Measurements from ENCODE around the gene ALG12. TPM values are rescaled to one million over a fixed set of nuclear protein-coding genes. Genes with fewer than 3 reads are reported as not detected.

ALG12 gene
- total and polyA plus RNA-seq, 2 of the 8 experiments (the other 6 are each of a cell fraction or from before 2014, with no cell fraction given): 13.4 to 22.5 TPM

DNA sequence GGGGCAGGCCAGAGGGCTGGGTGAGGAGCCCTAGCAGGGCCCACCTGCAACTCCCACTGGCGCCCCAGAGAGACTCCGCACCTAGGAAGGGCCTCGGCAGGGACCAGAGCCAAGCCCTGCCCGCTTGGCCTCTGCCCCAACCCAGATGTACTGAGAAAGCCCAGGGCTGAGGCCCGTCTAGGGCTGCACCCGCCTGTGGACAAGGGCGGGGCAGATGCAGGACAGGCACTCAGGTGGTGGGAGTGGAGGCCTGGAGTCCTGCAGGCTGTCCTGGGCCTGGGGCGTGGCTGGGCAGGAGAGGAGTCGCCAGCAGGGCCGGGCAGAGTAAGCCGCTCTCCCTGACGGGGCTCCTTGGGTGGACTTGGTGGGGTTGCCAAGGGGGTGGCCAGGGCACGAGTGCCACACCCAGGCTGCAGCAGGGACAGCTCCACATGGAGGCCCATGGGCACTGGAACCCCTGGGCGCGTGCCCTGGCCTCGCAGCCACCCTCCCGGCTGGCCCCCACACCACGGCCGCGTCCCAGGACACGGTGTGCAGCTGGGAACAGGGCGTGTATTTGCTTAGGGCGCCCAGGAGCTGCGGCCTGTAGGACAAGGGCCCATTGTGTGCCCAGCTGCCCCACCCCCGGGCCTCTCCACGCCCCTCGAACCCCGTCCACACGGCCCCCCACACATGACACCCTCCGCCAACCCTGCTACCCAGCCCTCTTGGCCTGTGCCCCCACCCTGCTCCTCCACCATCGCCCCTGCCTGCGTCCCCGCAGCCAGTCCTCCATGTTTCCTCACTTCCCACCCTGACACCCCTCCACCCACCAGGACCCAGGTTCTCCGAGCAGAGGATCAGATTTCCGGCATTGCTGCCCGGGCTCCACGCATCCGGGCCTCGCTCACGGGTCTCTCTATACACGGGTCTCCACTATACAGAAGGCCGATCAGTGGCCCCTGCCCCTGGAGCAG, 31.0 kb upstream of the ALG12 start:
- Histone ChIP-seq H2BK120ac (replicated peaks; ENCODE audit: low read depth, low read length) (no peak overlapping the region), H3K4me3 (ENCODE audit: extremely low read depth in 1 of 4, insufficient read depth in 2 of 4, low read depth in 3 of 4, low read length in 4 of 4) (no peak overlapping the region), H3K23me2 (ENCODE audit: low read depth, low read length) (no peaks in the 10 kb centered on the region), H3K23ac (ENCODE audit: insufficient read length) (no peak overlapping the region), H2BK15ac (ENCODE audit: low read length) (peak overlapping the region; percentile 29; the same call in 1 of the 2 replicates), H4K8ac (ENCODE audit: extremely low read depth, insufficient read depth, low read length) (no peak overlapping the region), H3K9me3 (ENCODE audit: insufficient read depth in 2 of 2, low read depth in 1 of 2, low read length in 1 of 2) (no peaks in the 10 kb centered on the region), H3K36me3 (ENCODE audit: control insufficient read depth in 2 of 4, insufficient read depth in 4 of 4, low read length in 3 of 4) (no peaks in the 10 kb centered on the region), H3K14ac (ENCODE audit: insufficient read length) (no peak overlapping the region), H2AK5ac (ENCODE audit: low read depth, low read length) (no peak overlapping the region), H2BK5ac (ENCODE audit: low read depth, low read length) (peak overlapping the region; percentile 60; the same call in 1 of the 2 replicates), H3K79me1 (ENCODE audit: low read depth, low read length) (no peaks in the 10 kb centered on the region), H3K18ac (ENCODE audit: extremely low read depth, low read length) (no peak overlapping the region), H2BK20ac (ENCODE audit: low read length) (no peak overlapping the region), H3K9ac (replicated peaks in 1 of 4; ENCODE audit: extremely low read depth in 1 of 4, low read depth in 3 of 4, low read length in 3 of 4) (no peak overlapping the region), H3K27me3 (replicated peaks in 1 of 4; ENCODE audit: control insufficient read depth in 3 of 4, extremely low read depth in 1 of 4, insufficient read depth in 3 of 4, low read length in 3 of 4) (no peaks in the 10 kb centered on the region), H3K4me2 (ENCODE audit: insufficient read depth in 1 of 2, low read depth in 2 of 2, low read length in 2 of 2) (no peak overlapping the region), H4K20me1 (replicated peaks in 1 of 2; ENCODE audit: control insufficient read depth in 1 of 2, insufficient read depth in 2 of 2, low read length in 2 of 2) (peaks cover 0 to 2% of the 10 kb centered on the region in 2 experiments), H2BK12ac (ENCODE audit: low read depth, low read length) (no peak overlapping the region), H2AFZ (ENCODE audit: low read length) (no peak overlapping the region), H3K4me1 (replicated peaks in 1 of 4; ENCODE audit: control insufficient read depth in 3 of 4, insufficient read depth in 4 of 4, low read length in 3 of 4) (peaks cover 0 to 32% (median 17%) of the 10 kb centered on the region in 4 experiments; a peak in 5 of 7 replicates), H3K79me2 (ENCODE audit: control insufficient read depth in 1 of 2, insufficient read depth in 2 of 2, low read length in 2 of 2) (no peaks in the 10 kb centered on the region), H3K27ac (ENCODE audit: low read depth, low read length) (no peak overlapping the region), H3K56ac (replicated peaks; ENCODE audit: insufficient read length, low read depth, low read length) (no peak overlapping the region), H4K5ac (ENCODE audit: insufficient read length, low read depth, low read length) (no peak overlapping the region), H4K91ac (replicated peaks; ENCODE audit: insufficient read length, low read length) (no peak overlapping the region), H3K4ac (replicated peaks; ENCODE audit: insufficient read length, low read depth, low read length) (no peak overlapping the region)
- ChIA-PET POLR2A (ENCODE audit: partially characterized antibody) (interaction anchor here (2.3 kb wide), 1 partner anchor 10 kb away, joined by 7 read pairs; no protein-coding TSS in a partner anchor), CTCF (ENCODE audit: partially characterized antibody) (interaction anchor here (0.8 to 1.5 kb wide), 2 partner anchors 27 to 81 kb away, joined by 4 read pairs; no protein-coding TSS in a partner anchor)
- FAIRE-seq (no peak), DNase-seq (ENCODE audit: low read depth in 1 of 2, low spot score in 2 of 2) (no peak)
- 86% methylated on average over 28 of the region's 42 CpGs; no CpG with 5 or more reads in 1 of the 2 experiments for WGBS, 2 experiments (ENCODE audit: extremely low coverage in 1 of 2, insufficient coverage in 1 of 2, insufficient read length in 1 of 2, insufficient replicate concordance in 2 of 2, low coverage in 1 of 2, low lambda C conversion rate in 2 of 2, missing lambda C conversion rate in 1 of 2)
- no peak for TF ChIP-seq SIN3A (conservative IDR thresholded peaks at IDR 0.05 in 1 of 2, IDR thresholded peaks at IDR 0.05 in 1 of 2; ENCODE audit: low read depth in 1 of 2, low read length in 2 of 2)
- TF ChIP-seq KDM1A (IDR thresholded peaks at IDR 0.05; ENCODE audit: borderline replicate concordance, low read length): no peak

All from H1 (cell line).